HG02571 (cell line): ENCODE measurements around the gene ADAMTSL1.
"Not testable (repeated sequence)": the region's sequence is repeated elsewhere in the genome, so short reads cannot be mapped to it uniquely, and the experiment has no call there.

ENCODE experiments used
- ATAC-seq: cut with Tn5 transposase; IDR thresholded peaks from one replicate; pipeline ENCODE4 v1.9.1; 2021; ENCODE audit warnings: mild to moderate bottlenecking, moderate library complexity; ENCODE audit not compliant: unreplicated experiment

Gene ADAMTSL1

GRCh38 chr9:18922161-18922885 is 448.4 kb downstream of the ADAMTSL1 start:
- no peak for ATAC-seq

GRCh38 chr9:18923167-18923566 is 449.2 kb downstream of the ADAMTSL1 start:
- ATAC-seq = no peak

GRCh38 chr9:18923671-18924430 is 449.9 kb downstream of the ADAMTSL1 start:
- no peak for ATAC-seq

- no peak for ATAC-seq
These were observed 451.9 kb downstream of the ADAMTSL1 start for GRCh38 chr9:18925880-18926279.

GRCh38 chr9:18926513-18926912 is 452.6 kb downstream of the ADAMTSL1 start:
- no peak for ATAC-seq

GRCh38 chr9:18928711-18929110 is 454.8 kb downstream of the ADAMTSL1 start:
- ATAC-seq = no peak

- not testable (repeated sequence) for ATAC-seq
These were observed 456.7 kb downstream of the ADAMTSL1 start for GRCh38 chr9:18930611-18931010.

GRCh38 chr9:18935541-18935940 is 461.6 kb downstream of the ADAMTSL1 start:
- ATAC-seq = no peak

- ATAC-seq = no peak
These were observed 462.3 kb downstream of the ADAMTSL1 start for GRCh38 chr9:18936094-18936871.

- no peak for ATAC-seq
These were observed 466.0 kb downstream of the ADAMTSL1 start for GRCh38 chr9:18939943-18940342.

- ATAC-seq = no peak
These were observed 467.2 kb downstream of the ADAMTSL1 start for GRCh38 chr9:18941060-18941740.

- ATAC-seq = no peak
These were observed 468.8 kb downstream of the ADAMTSL1 start for GRCh38 chr9:18942801-18943200.

GRCh38 chr9:18947892-18948339 is 474.0 kb downstream of the ADAMTSL1 start:
- no peak for ATAC-seq

GRCh38 chr9:18951936-18952335 is 478.0 kb downstream of the ADAMTSL1 start:
- no peak for ATAC-seq

GRCh38 chr9:18955626-18956025 is 481.7 kb downstream of the ADAMTSL1 start:
- ATAC-seq = no peak
